ENCODE measurements around the gene PRKAG2. TPM values are rescaled to one million over a fixed set of nuclear protein-coding genes. Genes with fewer than 3 reads are reported as not detected.

Gene PRKAG2
- total and polyA plus RNA-seq, 2 of the 8 experiments (the other 6 are each of a cell fraction or from before 2014, with no cell fraction given) = 7.5 to 18.1 TPM

GRCh38 chr7:151798851-151799448 is 78.0 kb downstream of the PRKAG2 start:
- no peak overlapping the region for H3K4me3 ChIP-seq (ENCODE audit: extremely low read depth in 1 of 4, insufficient read depth in 2 of 4, low read depth in 3 of 4, low read length in 4 of 4)
- H2BK5ac ChIP-seq (ENCODE audit: low read depth, low read length) = no peak overlapping the region
- no peak overlapping the region for H3K23ac ChIP-seq (ENCODE audit: insufficient read length)
- H4K5ac ChIP-seq (ENCODE audit: insufficient read length, low read depth, low read length) = no peak overlapping the region
- H4K8ac ChIP-seq (ENCODE audit: extremely low read depth, insufficient read depth, low read length) = no peak overlapping the region
- no peak overlapping the region for H3K18ac ChIP-seq (ENCODE audit: extremely low read depth, low read length)
- H3K56ac ChIP-seq (replicated peaks; ENCODE audit: insufficient read length, low read depth, low read length) = no peak overlapping the region
- no peaks in the 10 kb centered on the region for H3K36me3 ChIP-seq (ENCODE audit: control insufficient read depth in 2 of 4, insufficient read depth in 4 of 4, low read length in 3 of 4)
- POLR2A ChIA-PET (ENCODE audit: partially characterized antibody) = no interaction called here
- no peak overlapping the region for H3K27ac ChIP-seq (ENCODE audit: low read depth, low read length)
- H3K4me2 ChIP-seq (ENCODE audit: insufficient read depth in 1 of 2, low read depth in 2 of 2, low read length in 2 of 2) = no peak overlapping the region
- H3K4ac ChIP-seq (replicated peaks; ENCODE audit: insufficient read length, low read depth, low read length) = no peak overlapping the region
- no peak overlapping the region for H4K91ac ChIP-seq (replicated peaks; ENCODE audit: insufficient read length, low read length)
- 96% methylated on average over 10 of the region's 10 CpGs; no CpG with 5 or more reads in 1 of the 2 experiments for WGBS, 2 experiments (ENCODE audit: extremely low coverage in 1 of 2, insufficient coverage in 1 of 2, insufficient read length in 1 of 2, insufficient replicate concordance in 2 of 2, low coverage in 1 of 2, low lambda C conversion rate in 2 of 2, missing lambda C conversion rate in 1 of 2)
- H2BK120ac ChIP-seq (replicated peaks; ENCODE audit: low read depth, low read length) = no peak overlapping the region
- no peak overlapping the region for H2BK12ac ChIP-seq (ENCODE audit: low read depth, low read length)
- no peak overlapping the region for H2BK15ac ChIP-seq (ENCODE audit: low read length)
- peaks cover 0 to 8% (median 3%) of the 10 kb centered on the region in 4 experiments; a peak in 2 of 7 replicates for H3K4me1 ChIP-seq (replicated peaks in 1 of 4; ENCODE audit: control insufficient read depth in 3 of 4, insufficient read depth in 4 of 4, low read length in 3 of 4)
- H4K20me1 ChIP-seq (replicated peaks in 1 of 2; ENCODE audit: control insufficient read depth in 1 of 2, insufficient read depth in 2 of 2, low read length in 2 of 2) = no peaks in the 10 kb centered on the region
- no peak overlapping the region for H3K9ac ChIP-seq (replicated peaks in 1 of 4; ENCODE audit: extremely low read depth in 1 of 4, low read depth in 3 of 4, low read length in 3 of 4)
- H2BK20ac ChIP-seq (ENCODE audit: low read length) = no peak overlapping the region
- no peaks in the 10 kb centered on the region for H3K9me3 ChIP-seq (ENCODE audit: insufficient read depth in 2 of 2, low read depth in 1 of 2, low read length in 1 of 2)
- TF ChIP-seq SP4 (IDR thresholded peaks at IDR 0.05; ENCODE audit: low read length) (no peak), CTCF (IDR thresholded peaks at IDR 0.05; ENCODE audit: control extremely low read depth in 1 of 3, insufficient read depth in 1 of 3, low read depth in 1 of 3, low read length in 3 of 3) (no peak), NANOG (IDR thresholded peaks at IDR 0.05; ENCODE audit: insufficient read depth, low read depth, low read length, poor library complexity, severe bottlenecking) (no peak)
- H2AFZ ChIP-seq (ENCODE audit: low read length) = no peak overlapping the region
- H3K27me3 ChIP-seq (replicated peaks in 1 of 4; ENCODE audit: control insufficient read depth in 3 of 4, extremely low read depth in 1 of 4, insufficient read depth in 3 of 4, low read length in 3 of 4) = no peaks in the 10 kb centered on the region
- DNase-seq (ENCODE audit: low read depth in 1 of 2, low spot score in 2 of 2) (no peak), FAIRE-seq (no peak)
- H3K79me2 ChIP-seq (ENCODE audit: control insufficient read depth in 1 of 2, insufficient read depth in 2 of 2, low read length in 2 of 2) = no peaks in the 10 kb centered on the region
- H3K79me1 ChIP-seq (ENCODE audit: low read depth, low read length) = no peaks in the 10 kb centered on the region
- CTCF ChIA-PET (ENCODE audit: partially characterized antibody) = interaction anchor here (1.0 to 2.0 kb wide), 4 partner anchors 16 to 52 kb away, joined by 3 to 8 read pairs (median 5); no protein-coding TSS in a partner anchor
- H3K14ac ChIP-seq (ENCODE audit: insufficient read length) = no peak overlapping the region
- H2AK5ac ChIP-seq (ENCODE audit: low read depth, low read length) = no peak overlapping the region
- H3K23me2 ChIP-seq (ENCODE audit: low read depth, low read length) = no peaks in the 10 kb centered on the region

Data from H1 (cell line).